Panc1 (cell line): ENCODE data around the gene LUZP4. TPM values are rescaled to one million over a fixed set of nuclear protein-coding genes. Genes with fewer than 3 reads are reported as not detected.

Experiments
- ATAC-seq: fragments of 200-7000 bp; cut with Tn5 transposase; 2 replicates; pipeline ENCODE4 v1.9.1; 2020; ENCODE audit warnings: mild to moderate bottlenecking, moderate library complexity
- BruUV-seq: library from RNA; stranded (reverse); fragments of 400-500 nt; replicated peaks from 2 replicates; lab custom pipeline; 2021; lab: Mats Ljungman, UMichigan
- CTCF ChIA-PET: fragments of 300-600 bp; sonication (Branson Sonifier 250); formaldehyde crosslinking; loops from one replicate; lab custom pipeline; 2022; ENCODE audit warnings: antibody characterized with exemption; lab: Charles Lee
- POLR2A ChIA-PET: fragments of 300-600 bp; sonication (Branson Sonifier 250); formaldehyde crosslinking; loops from one replicate; lab custom pipeline; 2022; ENCODE audit warnings: antibody characterized with exemption; lab: Charles Lee
- DNase-seq: peaks from one replicate; pipeline ENCODE4 v3.0.0-alpha.2; 2010; ENCODE audit warnings: low read depth, low spot score
- H3K27ac ChIP-seq: 2 replicates; pipeline ENCODE4 v1.5.1; 2011; ENCODE audit warnings: mild to moderate bottlenecking, low read length, inconsistent platforms
- H3K27me3 ChIP-seq: fragments of 200-500 bp; sonication (Bioruptor generic); 2 replicates; pipeline ENCODE4 v1.6.0; 2014; ENCODE audit warnings: low read length, inconsistent platforms; ENCODE audit not compliant: control insufficient read depth, insufficient read depth
- H3K36me3 ChIP-seq: fragments of 200-500 bp; sonication (Bioruptor generic); 2 replicates; pipeline ENCODE4 v1.5.1; 2014; ENCODE audit warnings: inconsistent platforms, mild to moderate bottlenecking, low read length, moderate library complexity; ENCODE audit not compliant: control insufficient read depth, insufficient read depth
- H3K4me1 ChIP-seq: 2 replicates; pipeline ENCODE4 v1.5.1; 2011; ENCODE audit warnings: inconsistent platforms, mild to moderate bottlenecking, low read length, moderate library complexity; ENCODE audit not compliant: control insufficient read depth, insufficient read depth
- H3K4me3 ChIP-seq, 2 experiments: 2 replicates each; pipeline ENCODE4 v1.5.1; 2011 to 2012; ENCODE audit warnings: low read depth in 2 of 2, low read length in 2 of 2, mild to moderate bottlenecking in 2 of 2, inconsistent platforms in 1 of 2, moderate library complexity in 1 of 2
- H3K9me3 ChIP-seq: fragments of 200-500 bp; sonication (Bioruptor generic); 2 replicates; pipeline ENCODE4 v1.5.1; 2014; ENCODE audit warnings: low read depth, mild to moderate bottlenecking, inconsistent platforms, low read length, moderate library complexity; ENCODE audit not compliant: control insufficient read depth, insufficient read depth
- POLR2AphosphoS5 ChIP-seq: IDR thresholded peaks from 2 replicates; pipeline ENCODE4 v1.6.1; 2012; ENCODE audit warnings: mild to moderate bottlenecking, low read depth, low read length, moderate library complexity
- SIN3A ChIP-seq: IDR thresholded peaks from 2 replicates; pipeline ENCODE4 v1.6.1; 2012; ENCODE audit warnings: low read depth, mild to moderate bottlenecking, low read length, moderate library complexity, borderline replicate concordance; ENCODE audit not compliant: insufficient read depth
- TCF7L2 ChIP-seq: IDR thresholded peaks from 2 replicates; pipeline ENCODE4 v1.6.1; 2011; ENCODE audit warnings: mild to moderate bottlenecking, low read depth, low read length, inconsistent platforms
- in situ Hi-C: cut with HindIII; loops from 2 replicates; pipeline ENCODE4 v1.10.0; 2016; ENCODE audit warnings: low sequenced_read_pairs, low pct_unique_long_range_greater_than_20kb
- intact Hi-C: fragments of 100-400 bp; cut with micrococcal nuclease; formaldehyde crosslinking; loops from one replicate; pipeline ENCODE4 v1.10.0; 2022; ENCODE audit not compliant: unreplicated experiment
- total RNA-seq: library from RNA; stranded (reverse); gene quantifications from one replicate; pipeline ENCODE4 v1.2.1, GENCODE V29; 2021; ENCODE audit not compliant: unreplicated experiment
- TF ChIP-seq, protein P1 (sequence below), 2 experiments: IDR thresholded peaks; 2 replicates each; pipeline ENCODE4 v1.6.1; 2011 to 2012; ENCODE audit warnings: low read depth in 2 of 2, control low read depth in 1 of 2, low read length in 1 of 2, mild to moderate bottlenecking in 1 of 2, moderate library complexity in 1 of 2; ENCODE audit not compliant: insufficient read depth in 1 of 2
- TF ChIP-seq, protein P2 (sequence below): fragments of 450-650 bp; IDR thresholded peaks from 2 replicates; pipeline ENCODE4 v1.5.1; 2017; ENCODE audit warnings: mild to moderate bottlenecking

The LUZP4 gene
- total RNA-seq, 1 experiment from 2014 or later: not detected

- in situ Hi-C loops: no loop called here
- TF ChIP-seq TCF7L2 (no peak), SIN3A (no peak), POLR2AphosphoS5 (no peak)
- TF ChIP-seq, protein P1, sequence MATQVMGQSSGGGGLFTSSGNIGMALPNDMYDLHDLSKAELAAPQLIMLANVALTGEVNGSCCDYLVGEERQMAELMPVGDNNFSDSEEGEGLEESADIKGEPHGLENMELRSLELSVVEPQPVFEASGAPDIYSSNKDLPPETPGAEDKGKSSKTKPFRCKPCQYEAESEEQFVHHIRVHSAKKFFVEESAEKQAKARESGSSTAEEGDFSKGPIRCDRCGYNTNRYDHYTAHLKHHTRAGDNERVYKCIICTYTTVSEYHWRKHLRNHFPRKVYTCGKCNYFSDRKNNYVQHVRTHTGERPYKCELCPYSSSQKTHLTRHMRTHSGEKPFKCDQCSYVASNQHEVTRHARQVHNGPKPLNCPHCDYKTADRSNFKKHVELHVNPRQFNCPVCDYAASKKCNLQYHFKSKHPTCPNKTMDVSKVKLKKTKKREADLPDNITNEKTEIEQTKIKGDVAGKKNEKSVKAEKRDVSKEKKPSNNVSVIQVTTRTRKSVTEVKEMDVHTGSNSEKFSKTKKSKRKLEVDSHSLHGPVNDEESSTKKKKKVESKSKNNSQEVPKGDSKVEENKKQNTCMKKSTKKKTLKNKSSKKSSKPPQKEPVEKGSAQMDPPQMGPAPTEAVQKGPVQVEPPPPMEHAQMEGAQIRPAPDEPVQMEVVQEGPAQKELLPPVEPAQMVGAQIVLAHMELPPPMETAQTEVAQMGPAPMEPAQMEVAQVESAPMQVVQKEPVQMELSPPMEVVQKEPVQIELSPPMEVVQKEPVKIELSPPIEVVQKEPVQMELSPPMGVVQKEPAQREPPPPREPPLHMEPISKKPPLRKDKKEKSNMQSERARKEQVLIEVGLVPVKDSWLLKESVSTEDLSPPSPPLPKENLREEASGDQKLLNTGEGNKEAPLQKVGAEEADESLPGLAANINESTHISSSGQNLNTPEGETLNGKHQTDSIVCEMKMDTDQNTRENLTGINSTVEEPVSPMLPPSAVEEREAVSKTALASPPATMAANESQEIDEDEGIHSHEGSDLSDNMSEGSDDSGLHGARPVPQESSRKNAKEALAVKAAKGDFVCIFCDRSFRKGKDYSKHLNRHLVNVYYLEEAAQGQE (IDR thresholded peaks at IDR 0.05; ENCODE audit: insufficient read depth in 1 of 2, low read depth in 2 of 2, low read length in 1 of 2): no peak
- TF ChIP-seq, protein P2, sequence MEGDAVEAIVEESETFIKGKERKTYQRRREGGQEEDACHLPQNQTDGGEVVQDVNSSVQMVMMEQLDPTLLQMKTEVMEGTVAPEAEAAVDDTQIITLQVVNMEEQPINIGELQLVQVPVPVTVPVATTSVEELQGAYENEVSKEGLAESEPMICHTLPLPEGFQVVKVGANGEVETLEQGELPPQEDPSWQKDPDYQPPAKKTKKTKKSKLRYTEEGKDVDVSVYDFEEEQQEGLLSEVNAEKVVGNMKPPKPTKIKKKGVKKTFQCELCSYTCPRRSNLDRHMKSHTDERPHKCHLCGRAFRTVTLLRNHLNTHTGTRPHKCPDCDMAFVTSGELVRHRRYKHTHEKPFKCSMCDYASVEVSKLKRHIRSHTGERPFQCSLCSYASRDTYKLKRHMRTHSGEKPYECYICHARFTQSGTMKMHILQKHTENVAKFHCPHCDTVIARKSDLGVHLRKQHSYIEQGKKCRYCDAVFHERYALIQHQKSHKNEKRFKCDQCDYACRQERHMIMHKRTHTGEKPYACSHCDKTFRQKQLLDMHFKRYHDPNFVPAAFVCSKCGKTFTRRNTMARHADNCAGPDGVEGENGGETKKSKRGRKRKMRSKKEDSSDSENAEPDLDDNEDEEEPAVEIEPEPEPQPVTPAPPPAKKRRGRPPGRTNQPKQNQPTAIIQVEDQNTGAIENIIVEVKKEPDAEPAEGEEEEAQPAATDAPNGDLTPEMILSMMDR: no peak
- Histone ChIP-seq H3K9me3 (no peaks in the 10 kb centered on the region), H3K36me3 (no peaks in the 10 kb centered on the region), H3K4me1 (no peaks in the 10 kb centered on the region), H3K27ac (no peak overlapping the region), H3K27me3 (no peaks in the 10 kb centered on the region), H3K4me3 (no peak overlapping the region)
- intact Hi-C loops: no loop called here
- DNase-seq (no peak), ATAC-seq (no peak)
- no TSS peak for BruUV-seq
- CTCF ChIA-PET: no interaction called here
- POLR2A ChIA-PET: no interaction called here
Observed at GRCh38 chrX:115255003-115255402, 34.5 kb upstream of the LUZP4 start.

DNA sequence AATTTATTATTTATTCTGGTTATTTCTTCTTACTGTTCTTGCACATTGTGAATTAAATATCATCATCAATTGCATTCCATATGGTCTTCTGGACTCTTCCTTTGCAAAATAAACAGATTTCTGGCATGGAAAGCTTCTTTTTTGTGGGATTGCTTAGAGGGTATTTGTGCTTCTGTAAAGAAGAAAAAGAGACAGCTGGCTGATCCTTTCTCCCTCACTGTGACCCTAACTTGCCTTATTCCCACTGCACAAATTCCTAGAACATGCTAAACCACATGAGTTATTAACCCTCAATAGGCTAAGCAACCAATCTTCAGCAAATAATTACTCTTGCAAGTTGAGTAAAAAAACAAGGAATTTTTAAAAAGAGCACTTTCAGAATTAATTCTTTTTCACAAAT is 31.8 kb upstream of the LUZP4 start:
- Histone ChIP-seq H3K36me3 (no peaks in the 10 kb centered on the region), H3K27ac (no peak overlapping the region), H3K4me3 (no peak overlapping the region), H3K27me3 (no peaks in the 10 kb centered on the region), H3K4me1 (no peaks in the 10 kb centered on the region), H3K9me3 (no peaks in the 10 kb centered on the region)
- BruUV-seq: no TSS peak
- in situ Hi-C loops: no loop called here
- ChIA-PET POLR2A (no interaction called here), CTCF (no interaction called here)
- intact Hi-C loops: no loop called here
- ATAC-seq: no peak
- no peak for DNase-seq
- TF ChIP-seq, protein P2: no peak
- TF ChIP-seq, protein P1 (IDR thresholded peaks at IDR 0.05; ENCODE audit: insufficient read depth in 1 of 2, low read depth in 2 of 2, low read length in 1 of 2): no peak
- TF ChIP-seq POLR2AphosphoS5: no peak
- TF ChIP-seq TCF7L2: no peak
